ENCODE data around the gene LHX3. TPM values are rescaled to one million over a fixed set of nuclear protein-coding genes. Genes with fewer than 3 reads are reported as not detected.

LHX3 gene
- total and polyA plus RNA-seq, 4 donors = not detected

- no peaks in the 10 kb centered on the region for H3K9me3 ChIP-seq (ENCODE audit: control insufficient read depth in 4 of 4, insufficient read depth in 3 of 4, low read length in 3 of 4)
- H3K27me3 ChIP-seq (ENCODE audit: control insufficient read depth in 3 of 3, insufficient read depth in 3 of 3, low read length in 2 of 3) = peaks cover 0 to 9% (median 3%) of the 10 kb centered on the region in 3 donors
- no peak for TF ChIP-seq CTCF (IDR thresholded peaks at IDR 0.05; ENCODE audit: control extremely low read depth, extremely low read depth)
- WGBS, 2 donors = 91 to 96% methylated on average over 12 of the region's 12 CpGs
- no peak for ATAC-seq (ENCODE audit: insufficient read depth, low FRiP score)
- no peak overlapping the region for H3K27ac ChIP-seq (ENCODE audit: low read depth in 1 of 2, low read length in 1 of 2)
- H3K4me3 ChIP-seq = no peak overlapping the region
- no peaks in the 10 kb centered on the region for H3K36me3 ChIP-seq (ENCODE audit: control insufficient read depth in 4 of 4, insufficient read depth in 4 of 4, low read length in 4 of 4)
- H3K9ac ChIP-seq (ENCODE audit: insufficient read depth in 1 of 2, low read length in 2 of 2) = no peak overlapping the region
- DNase-seq = no peak
- H3K4me1 ChIP-seq (ENCODE audit: control insufficient read depth in 5 of 5, insufficient read depth in 5 of 5, low read length in 5 of 5) = peaks cover 0 to 3% (median 0%) of the 10 kb centered on the region in 5 donors
Observed at GRCh38 chr9:136152931-136153330, 52.0 kb downstream of the LHX3 start.

- ATAC-seq (ENCODE audit: insufficient read depth, low FRiP score) = no peak
Observed at GRCh38 chr9:136152543-136152866, 52.4 kb downstream of the LHX3 start.

GRCh38 chr9:136151848-136152542 is 52.9 kb downstream of the LHX3 start:
- no peaks in the 10 kb centered on the region for H3K9me3 ChIP-seq (ENCODE audit: control insufficient read depth in 4 of 4, insufficient read depth in 3 of 4, low read length in 3 of 4)
- TF ChIP-seq CTCF (IDR thresholded peaks at IDR 0.05; ENCODE audit: control extremely low read depth, extremely low read depth) = no peak
- no peak overlapping the region for H3K27ac ChIP-seq (ENCODE audit: low read depth in 1 of 2, low read length in 1 of 2)
- H3K9ac ChIP-seq (ENCODE audit: insufficient read depth in 1 of 2, low read length in 2 of 2) = no peak overlapping the region
- 85 to 94% methylated on average over 27 of the region's 27 CpGs for WGBS, 2 donors
- peaks cover 0 to 9% (median 3%) of the 10 kb centered on the region in 3 donors for H3K27me3 ChIP-seq (ENCODE audit: control insufficient read depth in 3 of 3, insufficient read depth in 3 of 3, low read length in 2 of 3)
- peaks cover 0 to 3% (median 0%) of the 10 kb centered on the region in 5 donors for H3K4me1 ChIP-seq (ENCODE audit: control insufficient read depth in 5 of 5, insufficient read depth in 5 of 5, low read length in 5 of 5)
- ATAC-seq (ENCODE audit: insufficient read depth, low FRiP score) = no peak
- no peak overlapping the region for H3K4me3 ChIP-seq
- no peak for DNase-seq
- H3K36me3 ChIP-seq (ENCODE audit: control insufficient read depth in 4 of 4, insufficient read depth in 4 of 4, low read length in 4 of 4) = no peaks in the 10 kb centered on the region

More at GRCh38 chr9:136152543-136152866, 52.4 kb downstream of the LHX3 start:
- no peak overlapping the region for H3K4me3 ChIP-seq
- no peak overlapping the region for H3K27ac ChIP-seq (ENCODE audit: low read depth in 1 of 2, low read length in 1 of 2)
- no peak overlapping the region for H3K9ac ChIP-seq (ENCODE audit: insufficient read depth in 1 of 2, low read length in 2 of 2)
- no peak for TF ChIP-seq CTCF (IDR thresholded peaks at IDR 0.05; ENCODE audit: control extremely low read depth, extremely low read depth)
- H3K36me3 ChIP-seq (ENCODE audit: control insufficient read depth in 4 of 4, insufficient read depth in 4 of 4, low read length in 4 of 4) = no peaks in the 10 kb centered on the region
- DNase-seq = no peak
- peaks cover 0 to 3% (median 0%) of the 10 kb centered on the region in 5 donors for H3K4me1 ChIP-seq (ENCODE audit: control insufficient read depth in 5 of 5, insufficient read depth in 5 of 5, low read length in 5 of 5)
- H3K9me3 ChIP-seq (ENCODE audit: control insufficient read depth in 4 of 4, insufficient read depth in 3 of 4, low read length in 3 of 4) = no peaks in the 10 kb centered on the region
- peaks cover 0 to 9% (median 3%) of the 10 kb centered on the region in 3 donors for H3K27me3 ChIP-seq (ENCODE audit: control insufficient read depth in 3 of 3, insufficient read depth in 3 of 3, low read length in 2 of 3)
- WGBS, 2 donors = 80 to 81% methylated on average over 4 of the region's 4 CpGs
